Measurements from ENCODE around the gene CAMK2A.

The CAMK2A gene

DNA sequence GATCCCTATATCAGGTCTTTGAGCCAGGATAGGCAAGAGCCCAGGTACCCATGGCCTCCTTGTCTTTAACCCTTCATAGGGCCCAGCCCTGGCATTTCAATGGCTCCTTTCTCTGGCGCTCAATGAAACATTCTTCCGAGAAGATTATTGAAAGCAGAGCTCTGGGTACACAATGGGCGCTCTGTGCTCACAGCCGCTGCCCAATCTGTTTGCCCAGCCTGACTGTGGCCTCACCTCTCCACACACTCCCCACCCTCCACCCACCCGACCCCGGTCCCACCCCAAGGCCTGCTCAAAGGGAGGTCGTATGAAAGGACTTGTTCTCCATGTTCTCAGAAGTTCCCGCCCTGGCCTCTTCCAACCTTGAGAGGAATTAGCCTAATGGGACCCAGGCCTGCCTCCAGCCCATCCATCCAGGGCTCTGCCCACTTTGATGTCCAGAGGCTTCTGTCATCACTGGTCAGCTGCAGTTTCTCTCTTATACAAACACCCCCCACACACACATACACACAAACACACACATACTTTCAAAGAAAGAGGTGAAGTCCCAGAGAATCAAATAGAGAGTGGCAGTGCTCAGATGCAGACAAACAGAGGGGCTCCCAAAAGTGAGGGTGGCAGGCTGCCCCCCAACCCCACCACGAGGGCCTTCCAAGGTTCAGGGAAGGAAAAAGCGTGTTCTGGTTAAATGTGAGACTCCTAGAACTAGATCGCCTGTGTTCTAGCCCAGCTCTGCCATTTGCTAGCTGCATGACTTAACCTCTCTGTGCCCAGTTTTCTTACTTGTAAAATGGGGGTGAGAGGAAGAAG lies 18.2 kb upstream of the CAMK2A start:
- H3K4me3 ChIP-seq (replicated peaks; ENCODE audit: insufficient read depth, low read length): no peak overlapping the region
- H3K27ac ChIP-seq (replicated peaks): no peak overlapping the region
- TF ChIP-seq GABPA (IDR thresholded peaks at IDR 0.05; ENCODE audit: low read depth) (no peak), CTCF (IDR thresholded peaks at IDR 0.05; ENCODE audit: insufficient read depth, low read length) (no peak), SPI1 (IDR thresholded peaks at IDR 0.05; ENCODE audit: borderline replicate concordance, low read depth) (no peak), POLR2AphosphoS5 (IDR thresholded peaks at IDR 0.05; ENCODE audit: low read depth) (no peak)
- TF ChIP-seq, protein P1, sequence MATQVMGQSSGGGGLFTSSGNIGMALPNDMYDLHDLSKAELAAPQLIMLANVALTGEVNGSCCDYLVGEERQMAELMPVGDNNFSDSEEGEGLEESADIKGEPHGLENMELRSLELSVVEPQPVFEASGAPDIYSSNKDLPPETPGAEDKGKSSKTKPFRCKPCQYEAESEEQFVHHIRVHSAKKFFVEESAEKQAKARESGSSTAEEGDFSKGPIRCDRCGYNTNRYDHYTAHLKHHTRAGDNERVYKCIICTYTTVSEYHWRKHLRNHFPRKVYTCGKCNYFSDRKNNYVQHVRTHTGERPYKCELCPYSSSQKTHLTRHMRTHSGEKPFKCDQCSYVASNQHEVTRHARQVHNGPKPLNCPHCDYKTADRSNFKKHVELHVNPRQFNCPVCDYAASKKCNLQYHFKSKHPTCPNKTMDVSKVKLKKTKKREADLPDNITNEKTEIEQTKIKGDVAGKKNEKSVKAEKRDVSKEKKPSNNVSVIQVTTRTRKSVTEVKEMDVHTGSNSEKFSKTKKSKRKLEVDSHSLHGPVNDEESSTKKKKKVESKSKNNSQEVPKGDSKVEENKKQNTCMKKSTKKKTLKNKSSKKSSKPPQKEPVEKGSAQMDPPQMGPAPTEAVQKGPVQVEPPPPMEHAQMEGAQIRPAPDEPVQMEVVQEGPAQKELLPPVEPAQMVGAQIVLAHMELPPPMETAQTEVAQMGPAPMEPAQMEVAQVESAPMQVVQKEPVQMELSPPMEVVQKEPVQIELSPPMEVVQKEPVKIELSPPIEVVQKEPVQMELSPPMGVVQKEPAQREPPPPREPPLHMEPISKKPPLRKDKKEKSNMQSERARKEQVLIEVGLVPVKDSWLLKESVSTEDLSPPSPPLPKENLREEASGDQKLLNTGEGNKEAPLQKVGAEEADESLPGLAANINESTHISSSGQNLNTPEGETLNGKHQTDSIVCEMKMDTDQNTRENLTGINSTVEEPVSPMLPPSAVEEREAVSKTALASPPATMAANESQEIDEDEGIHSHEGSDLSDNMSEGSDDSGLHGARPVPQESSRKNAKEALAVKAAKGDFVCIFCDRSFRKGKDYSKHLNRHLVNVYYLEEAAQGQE (IDR thresholded peaks at IDR 0.05; ENCODE audit: insufficient replicate concordance, low read depth): no peak
- H3K27me3 ChIP-seq (ENCODE audit: insufficient read depth, poor library complexity, severe bottlenecking): peaks cover 22% of the 10 kb centered on the region
- DNase-seq (ENCODE audit: low read depth in 1 of 2, low spot score in 1 of 2): no peak

DNA sequence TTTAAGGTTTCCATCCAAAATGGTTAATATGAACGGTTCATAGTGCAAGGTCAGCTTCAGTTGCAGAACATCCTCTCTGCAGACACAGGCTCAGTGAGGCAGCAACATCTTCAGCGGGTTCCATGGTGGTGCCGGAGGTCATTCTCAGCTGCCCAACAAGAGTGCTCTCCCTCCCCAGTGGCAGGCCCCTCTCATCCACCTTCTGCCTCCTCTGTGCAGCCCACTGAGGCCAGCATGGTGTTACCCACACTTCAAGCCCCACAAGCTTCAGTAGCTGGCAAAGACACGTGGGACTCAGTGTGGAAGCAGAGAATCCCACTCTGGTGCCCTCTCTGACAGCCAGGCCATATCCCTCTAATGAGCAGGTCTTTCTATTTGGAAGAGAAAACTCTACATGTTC lies 17.2 kb upstream of the CAMK2A start:
- H3K27ac ChIP-seq (replicated peaks): no peak overlapping the region
- no peak for DNase-seq (ENCODE audit: low read depth in 1 of 2, low spot score in 1 of 2)
- H3K27me3 ChIP-seq (ENCODE audit: insufficient read depth, poor library complexity, severe bottlenecking): peaks cover 29% of the 10 kb centered on the region
- TF ChIP-seq CTCF (IDR thresholded peaks at IDR 0.05; ENCODE audit: insufficient read depth, low read length) (no peak), GABPA (IDR thresholded peaks at IDR 0.05; ENCODE audit: low read depth) (no peak), POLR2AphosphoS5 (IDR thresholded peaks at IDR 0.05; ENCODE audit: low read depth) (no peak), SPI1 (IDR thresholded peaks at IDR 0.05; ENCODE audit: borderline replicate concordance, low read depth) (no peak)
- TF ChIP-seq, protein P1 (IDR thresholded peaks at IDR 0.05; ENCODE audit: insufficient replicate concordance, low read depth): no peak
- H3K4me3 ChIP-seq (replicated peaks; ENCODE audit: insufficient read depth, low read length): no peak overlapping the region

- H3K27ac ChIP-seq (replicated peaks): no peak overlapping the region
These were observed 16.0 kb upstream of the CAMK2A start for GRCh38 chr5:150305557-150305956.

More at GRCh38 chr5:150305557-150305956, 16.0 kb upstream of the CAMK2A start:
- Histone ChIP-seq H3K4me3 (replicated peaks; ENCODE audit: insufficient read depth, low read length) (no peak overlapping the region), H3K27me3 (ENCODE audit: insufficient read depth, poor library complexity, severe bottlenecking) (peaks cover 36% of the 10 kb centered on the region)
- no peak for TF ChIP-seq POLR2AphosphoS5 (IDR thresholded peaks at IDR 0.05; ENCODE audit: low read depth)
- TF ChIP-seq CTCF (IDR thresholded peaks at IDR 0.05; ENCODE audit: insufficient read depth, low read length): no peak
- TF ChIP-seq SPI1 (IDR thresholded peaks at IDR 0.05; ENCODE audit: borderline replicate concordance, low read depth): no peak
- TF ChIP-seq, protein P1 (IDR thresholded peaks at IDR 0.05; ENCODE audit: insufficient replicate concordance, low read depth): no peak
- no peak for TF ChIP-seq GABPA (IDR thresholded peaks at IDR 0.05; ENCODE audit: low read depth)
- DNase-seq (ENCODE audit: low read depth in 1 of 2, low spot score in 1 of 2): no peak
